Upper lobe of left lung (tissue), 6 donors: ENCODE measurements around the gene DPP3. TPM values are rescaled to one million over a fixed set of nuclear protein-coding genes. Genes with fewer than 3 reads are reported as not detected.

ENCODE experiments used
- ATAC-seq, 2 donors: fragments of 200-7000 bp; cut with Tn5 transposase; one replicate each; pipeline ENCODE4 v1.9.1; 2022; ENCODE audit warnings: mild to moderate bottlenecking in 2 of 2, moderate library complexity in 2 of 2; ENCODE audit not compliant: low FRiP score in 2 of 2
- DNase-seq, 2 donors: peaks; one replicate each; pipeline ENCODE4 v3.0.0-alpha.2; 2019 to 2020
- H3K27ac ChIP-seq, 4 donors: fragments of 200-600 bp; sonication (generic); one replicate each; pipeline ENCODE4 v1.5.1; 2016 to 2019
- H3K27me3 ChIP-seq, 4 donors: fragments of 200-600 bp; sonication (generic); one replicate each; pipeline ENCODE4 v1.5.1; 2017 to 2019
- H3K36me3 ChIP-seq, 4 donors: fragments of 200-600 bp; sonication (generic); one replicate each; pipeline ENCODE4 v1.5.1; 2016 to 2019
- H3K4me1 ChIP-seq, 4 donors: fragments of 200-600 bp; sonication (generic); one replicate each; pipeline ENCODE4 v1.5.1; 2018 to 2019
- H3K4me3 ChIP-seq, 4 donors: fragments of 200-600 bp; sonication (generic); one replicate each; pipeline ENCODE4 v1.5.1; 2017 to 2019; ENCODE audit warnings: mild to moderate bottlenecking in 2 of 4, moderate library complexity in 1 of 4
- H3K9me3 ChIP-seq, 4 donors: fragments of 200-600 bp; sonication (generic); one replicate each; pipeline ENCODE4 v1.5.1; 2018 to 2019
- EP300 ChIP-seq, 4 donors: sonication (generic); formaldehyde crosslinking; IDR thresholded peaks; one replicate each; pipeline ENCODE4 v1.5.1; 2017; ENCODE audit warnings: antibody characterized with exemption in 4 of 4, control low read depth in 2 of 4
- POLR2A ChIP-seq, 4 donors: fragments of 450-650 bp; IDR thresholded peaks; one replicate each; pipeline ENCODE4 v1.5.1; 2016 to 2017; ENCODE audit warnings: antibody characterized with exemption in 4 of 4, mild to moderate bottlenecking in 2 of 4
- POLR2AphosphoS5 ChIP-seq, 2 donors: sonication (generic); formaldehyde crosslinking; IDR thresholded peaks; one replicate each; pipeline ENCODE4 v1.5.1; 2017; ENCODE audit warnings: antibody characterized with exemption in 2 of 2
- WGBS, 2 donors: methylation state at CpG; one replicate each; pipeline ENCODE4 v1.1.5; 2017 to 2018; 5-methylcytosine and 5-hydroxymethylcytosine counted together
- total RNA-seq, 6 donors: library from RNA; depleted of rRNA in 4 of 6; stranded (reverse); fragments of >200 nt in 4 of 6; gene quantifications; one replicate each; pipeline versions ENCODE4 v1.1.0 to v1.2.1, GENCODE V29; 2016 to 2021
- TF ChIP-seq, protein P1 (sequence below), 6 experiments: fragments of 450-650 bp in 4 of 6; fragments of 200-600 bp in 2 of 6; sonication (generic) in 2 of 6; IDR thresholded peaks; one replicate each; pipeline ENCODE4 v1.5.1; 2016 to 2019; ENCODE audit warnings: antibody characterized with exemption in 6 of 6
- donor health status: DM: no; HTN: no; CAD: no; lungs with moderate emphysema.
- donor health status: DM: no; HTN: yes; CAD: no; lungs with severe emphysema.

Gene DPP3
- total RNA-seq, 6 donors from 2014 or later, result 19.3 to 79.6 (median 44.9) TPM

DNA sequence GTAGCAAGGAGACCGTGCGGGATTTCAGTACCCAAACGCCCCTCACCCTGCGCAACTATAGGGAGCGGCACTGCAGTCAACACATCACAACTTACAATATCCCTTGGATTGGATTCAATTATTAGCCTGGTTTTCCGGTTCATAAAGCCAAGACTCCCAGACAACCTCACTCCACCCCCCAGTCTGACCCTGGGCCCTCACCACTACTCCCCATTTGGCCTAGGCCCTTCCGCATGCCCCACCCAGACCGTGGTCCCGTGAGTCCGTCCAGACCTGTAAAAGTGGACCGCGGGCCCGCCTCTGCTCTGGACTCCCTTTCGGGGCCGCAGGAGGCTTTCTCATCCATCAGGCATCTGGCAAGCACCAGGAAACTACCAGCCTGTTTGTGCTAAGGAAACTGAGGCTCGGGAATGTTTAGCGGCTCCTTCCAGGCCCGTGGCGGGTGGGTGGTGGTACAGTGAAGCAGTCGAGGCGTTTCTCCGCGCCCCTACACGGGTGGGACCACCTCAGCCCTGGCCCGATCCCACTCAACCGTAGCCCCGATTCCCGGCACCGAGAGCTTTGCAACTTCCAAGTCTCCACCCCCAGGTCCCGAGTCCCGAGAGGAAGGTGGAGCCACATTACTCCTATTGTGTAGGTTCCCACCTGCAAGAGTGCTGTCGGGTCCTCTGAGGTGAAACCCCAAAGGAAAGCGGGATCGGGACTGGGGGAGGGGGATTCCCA, 679 bp upstream of the DPP3 start:
- DNase-seq (peak in 1 of 2 donors; percentile 66), ATAC-seq (peak; percentile 52 to 60)
- TF ChIP-seq POLR2AphosphoS5 (IDR thresholded peaks at IDR 0.05), result peak in 1 of 2 donors; percentile 4
- no peak for TF ChIP-seq POLR2A (IDR thresholded peaks at IDR 0.05)
- Histone ChIP-seq H3K36me3 (peaks cover 0 to 27% (median 3%) of the 10 kb centered on the region in 4 donors), H3K27ac (peak overlapping the region; percentile 85 to 94 (median 92)), H3K9me3 (no peaks in the 10 kb centered on the region), H3K4me3 (peak overlapping the region; percentile 50 to 74 (median 62)), H3K4me1 (peaks cover 12 to 23% (median 17%) of the 10 kb centered on the region in 4 donors), H3K27me3 (no peaks in the 10 kb centered on the region)
- WGBS, 2 donors, result 1 to 2% methylated on average over 14 to 33 of the region's 34 CpGs

DNA sequence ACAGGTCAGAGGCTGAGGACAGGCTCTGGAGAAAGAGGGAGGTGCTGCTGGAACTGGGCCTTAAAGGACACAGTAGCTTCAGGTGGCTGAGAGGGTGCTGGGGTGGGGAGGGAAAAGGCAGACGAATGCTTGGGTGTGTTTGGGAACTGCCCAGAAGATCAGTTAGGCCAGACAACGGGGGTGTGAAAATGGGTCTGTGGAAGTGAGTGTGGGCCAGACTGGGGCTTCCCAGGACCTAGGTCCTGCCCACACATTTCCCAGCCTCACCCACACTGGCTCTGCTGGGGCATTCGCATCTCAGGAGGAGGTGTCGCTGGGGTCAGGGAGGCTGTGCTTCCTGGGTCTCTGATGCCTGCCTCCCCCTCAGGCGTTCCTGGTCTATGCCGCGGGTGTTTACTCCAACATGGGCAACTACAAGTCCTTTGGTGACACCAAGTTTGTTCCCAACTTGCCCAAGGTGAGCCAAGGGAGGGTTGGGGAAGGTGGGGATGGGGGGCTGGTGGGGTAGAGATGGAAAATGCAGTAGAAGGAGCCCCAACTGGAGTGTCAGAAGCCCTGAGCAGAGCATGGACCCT, 4.7 kb downstream of the DPP3 start:
- no peak overlapping the region for H3K27ac ChIP-seq
- no peak for DNase-seq
- no peaks in the 10 kb centered on the region for H3K9me3 ChIP-seq
- TF ChIP-seq, protein P1, sequence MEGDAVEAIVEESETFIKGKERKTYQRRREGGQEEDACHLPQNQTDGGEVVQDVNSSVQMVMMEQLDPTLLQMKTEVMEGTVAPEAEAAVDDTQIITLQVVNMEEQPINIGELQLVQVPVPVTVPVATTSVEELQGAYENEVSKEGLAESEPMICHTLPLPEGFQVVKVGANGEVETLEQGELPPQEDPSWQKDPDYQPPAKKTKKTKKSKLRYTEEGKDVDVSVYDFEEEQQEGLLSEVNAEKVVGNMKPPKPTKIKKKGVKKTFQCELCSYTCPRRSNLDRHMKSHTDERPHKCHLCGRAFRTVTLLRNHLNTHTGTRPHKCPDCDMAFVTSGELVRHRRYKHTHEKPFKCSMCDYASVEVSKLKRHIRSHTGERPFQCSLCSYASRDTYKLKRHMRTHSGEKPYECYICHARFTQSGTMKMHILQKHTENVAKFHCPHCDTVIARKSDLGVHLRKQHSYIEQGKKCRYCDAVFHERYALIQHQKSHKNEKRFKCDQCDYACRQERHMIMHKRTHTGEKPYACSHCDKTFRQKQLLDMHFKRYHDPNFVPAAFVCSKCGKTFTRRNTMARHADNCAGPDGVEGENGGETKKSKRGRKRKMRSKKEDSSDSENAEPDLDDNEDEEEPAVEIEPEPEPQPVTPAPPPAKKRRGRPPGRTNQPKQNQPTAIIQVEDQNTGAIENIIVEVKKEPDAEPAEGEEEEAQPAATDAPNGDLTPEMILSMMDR (IDR thresholded peaks at IDR 0.05), result no peak
- TF ChIP-seq POLR2A (IDR thresholded peaks at IDR 0.05), result no peak
- TF ChIP-seq POLR2AphosphoS5 (IDR thresholded peaks at IDR 0.05), result no peak
- no peak for TF ChIP-seq EP300 (IDR thresholded peaks at IDR 0.05)
- WGBS, 2 donors, result 94% methylated on average over 5 to 7 of the region's 7 CpGs
- H3K4me3 ChIP-seq, result no peak overlapping the region
- H3K4me1 ChIP-seq, result peaks cover 7 to 11% (median 8%) of the 10 kb centered on the region in 4 donors
- ATAC-seq, result no peak
- H3K27me3 ChIP-seq, result no peaks in the 10 kb centered on the region
- peaks cover 0 to 62% (median 41%) of the 10 kb centered on the region in 4 donors for H3K36me3 ChIP-seq

DNA sequence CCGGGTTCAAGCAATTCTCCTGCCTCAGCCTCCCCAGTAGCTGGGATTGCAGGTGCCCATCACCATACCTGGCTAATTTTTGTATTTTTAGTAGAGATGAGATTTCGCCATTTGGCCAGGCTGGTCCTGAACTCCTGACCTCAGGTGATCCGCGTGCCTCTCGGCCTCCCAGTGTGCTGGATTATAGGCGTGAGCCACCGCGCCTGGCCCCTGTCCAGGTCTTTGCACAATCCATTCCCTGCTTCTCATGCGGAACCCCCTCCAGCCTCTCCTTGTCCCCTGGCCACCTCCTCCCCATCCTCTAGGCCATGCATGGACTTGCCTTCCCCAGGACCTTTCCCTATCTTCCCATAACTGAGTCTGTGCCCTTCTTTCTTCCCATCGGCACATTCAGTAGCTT, 8.7 kb downstream of the DPP3 start:
- 92 to 95% methylated on average over 10 of the region's 10 CpGs for WGBS, 2 donors
- no peaks in the 10 kb centered on the region for H3K9me3 ChIP-seq

DNA sequence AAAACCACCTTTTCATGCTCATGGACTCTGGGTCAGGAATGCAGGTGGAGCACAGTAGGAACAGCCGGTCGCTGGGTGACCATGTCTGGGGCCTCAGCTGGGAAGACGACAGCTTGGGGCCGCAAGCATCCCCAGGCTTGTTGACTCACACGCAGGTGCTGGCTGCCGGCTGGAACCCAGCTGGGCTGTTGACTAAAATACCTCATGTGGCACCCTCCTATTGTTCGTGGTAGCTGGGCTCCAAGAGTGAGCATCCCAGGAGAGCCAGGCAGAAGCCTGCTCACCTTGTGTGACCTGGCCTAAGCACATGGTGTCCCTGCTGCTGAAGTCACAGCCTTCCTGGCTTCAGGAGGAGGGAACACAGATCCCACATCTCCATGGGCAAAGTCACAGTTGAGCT, 9.4 kb downstream of the DPP3 start:
- 98 to 100% methylated on average over 2 to 7 of the region's 7 CpGs for WGBS, 2 donors
- DNase-seq (no peak), ATAC-seq (no peak)
- Histone ChIP-seq H3K27me3 (no peaks in the 10 kb centered on the region), H3K9me3 (no peaks in the 10 kb centered on the region), H3K27ac (no peak overlapping the region), H3K4me1 (no peaks in the 10 kb centered on the region), H3K36me3 (peaks cover 3 to 83% (median 71%) of the 10 kb centered on the region in 4 donors), H3K4me3 (no peak overlapping the region)
- TF ChIP-seq EP300 (IDR thresholded peaks at IDR 0.05) (no peak), POLR2AphosphoS5 (IDR thresholded peaks at IDR 0.05) (no peak), POLR2A (IDR thresholded peaks at IDR 0.05) (no peak)
- TF ChIP-seq, protein P1 (IDR thresholded peaks at IDR 0.05), result no peak

More for the DNA sequence above, 8.7 kb downstream of the DPP3 start:
- H3K4me3 ChIP-seq, result no peak overlapping the region
- H3K36me3 ChIP-seq, result peaks cover 3 to 78% (median 72%) of the 10 kb centered on the region in 4 donors
- no peak for DNase-seq
- TF ChIP-seq, protein P1 (IDR thresholded peaks at IDR 0.05), result no peak
- TF ChIP-seq POLR2A (IDR thresholded peaks at IDR 0.05) (no peak), EP300 (IDR thresholded peaks at IDR 0.05) (no peak), POLR2AphosphoS5 (IDR thresholded peaks at IDR 0.05) (no peak)
- H3K27me3 ChIP-seq, result no peaks in the 10 kb centered on the region
- H3K4me1 ChIP-seq, result no peaks in the 10 kb centered on the region
- no peak for ATAC-seq
- H3K27ac ChIP-seq, result no peak overlapping the region

DNA sequence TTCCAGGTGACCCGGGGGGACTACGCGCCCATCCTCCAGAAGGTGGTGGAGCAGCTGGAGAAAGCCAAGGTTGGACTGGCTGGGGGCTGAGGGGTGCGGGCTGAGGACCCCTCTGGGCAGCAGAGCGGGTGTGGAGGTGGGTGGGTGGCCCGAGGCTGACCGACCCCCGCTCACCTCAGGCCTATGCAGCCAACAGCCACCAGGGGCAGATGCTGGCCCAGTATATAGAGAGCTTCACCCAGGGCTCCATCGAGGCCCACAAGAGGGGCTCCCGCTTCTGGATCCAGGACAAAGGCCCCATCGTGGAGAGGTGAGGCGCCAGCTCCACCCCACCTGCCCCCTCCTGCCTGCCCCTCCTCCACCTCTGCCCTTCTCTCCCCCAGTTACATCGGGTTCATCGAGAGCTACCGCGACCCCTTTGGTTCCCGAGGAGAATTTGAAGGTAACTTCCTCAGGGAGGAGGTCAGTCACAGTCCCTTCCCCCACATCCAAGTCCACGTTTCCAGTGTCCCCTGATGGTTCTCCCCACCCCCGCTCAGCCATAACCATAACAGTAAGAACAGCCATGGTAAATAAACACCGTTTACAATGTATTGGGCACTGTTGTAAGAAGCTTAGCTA, 11.2 kb downstream of the DPP3 start:
- Histone ChIP-seq H3K4me3 (no peak overlapping the region), H3K27ac (no peak overlapping the region), H3K36me3 (peaks cover 3 to 87% (median 69%) of the 10 kb centered on the region in 4 donors), H3K4me1 (no peaks in the 10 kb centered on the region), H3K27me3 (no peaks in the 10 kb centered on the region), H3K9me3 (no peaks in the 10 kb centered on the region)
- no peak for ATAC-seq
- WGBS, 2 donors, result 74 to 79% methylated on average over 13 to 20 of the region's 20 CpGs
- peak in 1 of 2 donors; percentile 56 for DNase-seq
- TF ChIP-seq POLR2AphosphoS5 (IDR thresholded peaks at IDR 0.05), result no peak
